ENCODE results near the gene QDPR.
A peak's percentile ranks its signal among the peaks of the same experiment; 100 is the strongest.

The QDPR gene

DNA sequence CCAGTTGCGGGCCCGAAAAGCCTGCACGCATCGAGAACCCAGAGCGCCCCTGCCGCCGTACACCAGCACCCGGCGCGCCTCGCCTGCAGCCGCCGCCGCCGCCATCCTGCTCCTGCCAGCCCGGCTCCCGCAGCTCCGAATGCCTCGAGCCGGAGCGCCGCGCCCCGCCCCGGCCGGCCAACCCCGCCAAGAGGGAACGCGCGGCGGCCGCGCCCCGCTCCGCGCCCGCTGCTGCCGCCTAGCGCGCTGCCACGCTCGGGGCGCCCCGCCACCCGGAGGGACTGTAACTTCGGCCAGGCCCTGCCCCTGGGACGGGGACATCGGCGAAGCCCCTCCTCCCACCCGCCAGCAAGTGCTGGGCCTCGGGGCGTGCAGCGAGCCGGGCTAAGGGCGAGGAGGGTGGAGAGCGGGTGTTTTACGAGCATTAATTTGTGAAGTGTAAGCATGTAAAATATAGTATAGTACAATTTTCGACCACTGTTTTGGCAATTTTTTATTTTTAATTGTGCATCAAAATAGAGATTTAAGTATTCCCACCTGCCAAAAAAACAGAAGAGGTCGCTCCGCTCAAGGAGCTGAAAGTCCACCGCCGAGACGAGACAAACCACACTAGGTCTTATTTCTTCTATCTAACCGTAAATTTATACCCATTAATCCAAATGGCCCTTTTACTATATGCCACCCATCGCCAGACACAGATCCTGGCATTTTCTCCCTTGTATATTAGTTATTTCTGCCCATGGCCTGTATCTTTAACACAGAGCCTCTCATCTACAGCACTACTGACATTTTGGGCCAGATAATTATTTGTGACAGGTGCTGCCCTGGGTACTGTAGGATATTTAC, at the start of gene QDPR:
QDPR (minus strand) TSS at position 141 of the 846 bp plus-strand sequence; CDS start at position 105, 36 bp downstream.
- peak within 1 kb of the TSS; percentile 82 to 94 for H3K4me3 ChIP-seq (ENCODE audit: low read depth in 1 of 2, low read length in 2 of 2)
- H3K27me3 ChIP-seq (ENCODE audit: control insufficient read depth in 1 of 2, insufficient read depth in 2 of 2, low read length in 2 of 2): no peaks in the 10 kb centered on the region
- H3K27ac ChIP-seq (ENCODE audit: low read depth, low read length): peak within 1 kb of the TSS; percentile 33
- peaks cover under 1 to 5% of the 10 kb centered on the region in 2 donors for H3K36me3 ChIP-seq (ENCODE audit: control insufficient read depth in 1 of 2, insufficient read depth in 2 of 2, low read length in 2 of 2)
- peak within 1 kb of the TSS; percentile 68 to 78 for H3K9ac ChIP-seq (ENCODE audit: low read depth in 1 of 2, low read length in 2 of 2)
- H3K4me1 ChIP-seq (ENCODE audit: control insufficient read depth in 1 of 2, insufficient read depth in 2 of 2, low read length in 2 of 2): peaks cover 15 to 22% of the 10 kb centered on the region in 2 donors
- no peaks in the 10 kb centered on the region for H3K9me3 ChIP-seq (ENCODE audit: control insufficient read depth in 1 of 2, low read length in 2 of 2)

- Histone ChIP-seq H3K27me3 (ENCODE audit: control insufficient read depth in 1 of 2, insufficient read depth in 2 of 2, low read length in 2 of 2) (no peaks in the 10 kb centered on the region), H3K9ac (ENCODE audit: low read depth in 1 of 2, low read length in 2 of 2) (no peak overlapping the region), H3K9me3 (ENCODE audit: control insufficient read depth in 1 of 2, low read length in 2 of 2) (no peaks in the 10 kb centered on the region), H3K4me3 (ENCODE audit: low read depth in 1 of 2, low read length in 2 of 2) (no peak overlapping the region), H3K36me3 (ENCODE audit: control insufficient read depth in 1 of 2, insufficient read depth in 2 of 2, low read length in 2 of 2) (no peaks in the 10 kb centered on the region), H3K27ac (ENCODE audit: low read depth, low read length) (no peak overlapping the region), H3K4me1 (ENCODE audit: control insufficient read depth in 1 of 2, insufficient read depth in 2 of 2, low read length in 2 of 2) (no peaks in the 10 kb centered on the region)
Observed at GRCh38 chr4:17561195-17561909, 49.5 kb upstream of the QDPR start.

GRCh38 chr4:17560065-17560673, 48.3 kb upstream of the QDPR start:
- Histone ChIP-seq H3K27ac (ENCODE audit: low read depth, low read length) (no peak overlapping the region), H3K9ac (ENCODE audit: low read depth in 1 of 2, low read length in 2 of 2) (no peak overlapping the region), H3K4me1 (ENCODE audit: control insufficient read depth in 1 of 2, insufficient read depth in 2 of 2, low read length in 2 of 2) (no peaks in the 10 kb centered on the region), H3K4me3 (ENCODE audit: low read depth in 1 of 2, low read length in 2 of 2) (no peak overlapping the region), H3K9me3 (ENCODE audit: control insufficient read depth in 1 of 2, low read length in 2 of 2) (no peaks in the 10 kb centered on the region), H3K27me3 (ENCODE audit: control insufficient read depth in 1 of 2, insufficient read depth in 2 of 2, low read length in 2 of 2) (no peaks in the 10 kb centered on the region), H3K36me3 (ENCODE audit: control insufficient read depth in 1 of 2, insufficient read depth in 2 of 2, low read length in 2 of 2) (no peaks in the 10 kb centered on the region)

DNA sequence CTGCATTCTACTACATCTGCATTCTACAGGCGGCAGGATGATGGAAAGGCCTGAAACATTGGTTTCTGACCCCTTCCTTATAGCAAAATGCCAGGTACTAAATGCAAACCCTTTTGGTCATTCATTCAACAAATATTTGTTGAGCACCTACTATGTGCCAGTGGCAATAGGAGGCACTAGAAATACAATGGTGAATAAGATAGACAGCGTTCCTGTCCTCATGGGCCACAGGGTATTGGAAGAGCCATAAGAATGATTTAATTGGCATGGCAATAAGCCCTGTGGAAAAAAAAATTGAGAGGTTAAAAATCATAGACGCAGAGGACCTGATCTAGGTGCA, 47.8 kb upstream of the QDPR start:
- H3K27ac ChIP-seq (ENCODE audit: low read depth, low read length): no peak overlapping the region
- no peak overlapping the region for H3K4me3 ChIP-seq (ENCODE audit: low read depth in 1 of 2, low read length in 2 of 2)
- H3K4me1 ChIP-seq (ENCODE audit: control insufficient read depth in 1 of 2, insufficient read depth in 2 of 2, low read length in 2 of 2): no peaks in the 10 kb centered on the region
- no peak overlapping the region for H3K9ac ChIP-seq (ENCODE audit: low read depth in 1 of 2, low read length in 2 of 2)
- no peaks in the 10 kb centered on the region for H3K36me3 ChIP-seq (ENCODE audit: control insufficient read depth in 1 of 2, insufficient read depth in 2 of 2, low read length in 2 of 2)
- no peaks in the 10 kb centered on the region for H3K27me3 ChIP-seq (ENCODE audit: control insufficient read depth in 1 of 2, insufficient read depth in 2 of 2, low read length in 2 of 2)
- no peaks in the 10 kb centered on the region for H3K9me3 ChIP-seq (ENCODE audit: control insufficient read depth in 1 of 2, low read length in 2 of 2)

- H3K36me3 ChIP-seq (ENCODE audit: control insufficient read depth in 1 of 2, insufficient read depth in 2 of 2, low read length in 2 of 2): no peaks in the 10 kb centered on the region
Observed at GRCh38 chr4:17558941-17559708, 47.2 kb upstream of the QDPR start.

GRCh38 chr4:17557880-17558279, 46.0 kb upstream of the QDPR start:
- H3K9ac ChIP-seq (ENCODE audit: low read depth in 1 of 2, low read length in 2 of 2): no peak overlapping the region
- H3K4me1 ChIP-seq (ENCODE audit: control insufficient read depth in 1 of 2, insufficient read depth in 2 of 2, low read length in 2 of 2): no peaks in the 10 kb centered on the region
- H3K27me3 ChIP-seq (ENCODE audit: control insufficient read depth in 1 of 2, insufficient read depth in 2 of 2, low read length in 2 of 2): no peaks in the 10 kb centered on the region
- H3K27ac ChIP-seq (ENCODE audit: low read depth, low read length): no peak overlapping the region
- no peaks in the 10 kb centered on the region for H3K9me3 ChIP-seq (ENCODE audit: control insufficient read depth in 1 of 2, low read length in 2 of 2)
- H3K36me3 ChIP-seq (ENCODE audit: control insufficient read depth in 1 of 2, insufficient read depth in 2 of 2, low read length in 2 of 2): no peaks in the 10 kb centered on the region
- no peak overlapping the region for H3K4me3 ChIP-seq (ENCODE audit: low read depth in 1 of 2, low read length in 2 of 2)

More at GRCh38 chr4:17558941-17559708, 47.2 kb upstream of the QDPR start:
- Histone ChIP-seq H3K27me3 (ENCODE audit: control insufficient read depth in 1 of 2, insufficient read depth in 2 of 2, low read length in 2 of 2) (no peaks in the 10 kb centered on the region), H3K4me3 (ENCODE audit: low read depth in 1 of 2, low read length in 2 of 2) (no peak overlapping the region), H3K9me3 (ENCODE audit: control insufficient read depth in 1 of 2, low read length in 2 of 2) (no peaks in the 10 kb centered on the region), H3K27ac (ENCODE audit: low read depth, low read length) (no peak overlapping the region), H3K9ac (ENCODE audit: low read depth in 1 of 2, low read length in 2 of 2) (no peak overlapping the region), H3K4me1 (ENCODE audit: control insufficient read depth in 1 of 2, insufficient read depth in 2 of 2, low read length in 2 of 2) (no peaks in the 10 kb centered on the region)

DNA sequence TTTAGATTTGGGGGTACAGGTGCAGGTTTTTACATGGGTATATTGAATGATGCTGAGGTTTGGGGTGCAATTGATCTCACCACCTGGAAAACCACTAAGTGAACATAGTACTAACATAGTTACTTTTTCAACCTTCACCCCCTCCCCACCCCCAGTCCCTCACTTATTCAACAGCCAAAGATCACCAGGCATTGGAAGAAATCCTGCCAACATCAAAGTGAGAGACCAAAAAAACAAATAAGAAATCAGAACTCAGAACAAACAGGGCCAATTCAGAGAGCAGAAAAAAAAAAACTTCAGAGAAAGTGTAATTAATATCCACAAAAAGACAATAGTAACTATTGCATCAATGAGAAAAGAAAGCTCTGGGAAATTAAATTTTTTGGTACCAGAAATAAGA, 44.6 kb upstream of the QDPR start:
- no peaks in the 10 kb centered on the region for H3K9me3 ChIP-seq (ENCODE audit: control insufficient read depth in 1 of 2, low read length in 2 of 2)
- no peaks in the 10 kb centered on the region for H3K36me3 ChIP-seq (ENCODE audit: control insufficient read depth in 1 of 2, insufficient read depth in 2 of 2, low read length in 2 of 2)
- no peak overlapping the region for H3K9ac ChIP-seq (ENCODE audit: low read depth in 1 of 2, low read length in 2 of 2)
- no peaks in the 10 kb centered on the region for H3K4me1 ChIP-seq (ENCODE audit: control insufficient read depth in 1 of 2, insufficient read depth in 2 of 2, low read length in 2 of 2)
- peaks cover 0 to 8% of the 10 kb centered on the region in 2 donors for H3K27me3 ChIP-seq (ENCODE audit: control insufficient read depth in 1 of 2, insufficient read depth in 2 of 2, low read length in 2 of 2)
- H3K27ac ChIP-seq (ENCODE audit: low read depth, low read length): no peak overlapping the region
- H3K4me3 ChIP-seq (ENCODE audit: low read depth in 1 of 2, low read length in 2 of 2): no peak overlapping the region

DNA sequence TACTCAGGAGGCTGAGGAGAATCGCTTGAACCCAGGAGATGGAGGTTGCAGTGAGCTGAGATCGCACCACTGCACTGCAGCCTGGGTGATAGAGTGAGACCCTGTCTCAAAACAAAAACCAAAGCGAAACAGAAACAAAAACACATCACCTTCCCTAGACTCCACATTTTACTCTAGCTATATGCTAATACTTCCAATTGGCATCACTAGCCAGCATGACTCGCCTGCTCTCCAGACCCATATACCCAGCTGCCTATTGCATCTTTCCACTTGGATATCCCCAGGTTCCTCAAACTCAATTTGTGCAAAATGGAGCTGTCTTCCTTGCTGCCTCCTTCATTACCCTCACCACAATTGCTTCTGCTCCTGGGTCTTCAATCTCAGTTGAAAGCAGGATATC, 42.7 kb upstream of the QDPR start:
- H3K36me3 ChIP-seq (ENCODE audit: control insufficient read depth in 1 of 2, insufficient read depth in 2 of 2, low read length in 2 of 2): no peaks in the 10 kb centered on the region
- peaks cover 0 to 8% of the 10 kb centered on the region in 2 donors for H3K27me3 ChIP-seq (ENCODE audit: control insufficient read depth in 1 of 2, insufficient read depth in 2 of 2, low read length in 2 of 2)
- H3K9ac ChIP-seq (ENCODE audit: low read depth in 1 of 2, low read length in 2 of 2): no peak overlapping the region
- no peak overlapping the region for H3K4me3 ChIP-seq (ENCODE audit: low read depth in 1 of 2, low read length in 2 of 2)
- H3K4me1 ChIP-seq (ENCODE audit: control insufficient read depth in 1 of 2, insufficient read depth in 2 of 2, low read length in 2 of 2): no peaks in the 10 kb centered on the region
- H3K9me3 ChIP-seq (ENCODE audit: control insufficient read depth in 1 of 2, low read length in 2 of 2): no peaks in the 10 kb centered on the region
- H3K27ac ChIP-seq (ENCODE audit: low read depth, low read length): no peak overlapping the region

- Histone ChIP-seq H3K9ac (ENCODE audit: low read depth in 1 of 2, low read length in 2 of 2) (no peak overlapping the region), H3K9me3 (ENCODE audit: control insufficient read depth in 1 of 2, low read length in 2 of 2) (no peaks in the 10 kb centered on the region), H3K4me1 (ENCODE audit: control insufficient read depth in 1 of 2, insufficient read depth in 2 of 2, low read length in 2 of 2) (no peaks in the 10 kb centered on the region), H3K27ac (ENCODE audit: low read depth, low read length) (no peak overlapping the region), H3K27me3 (ENCODE audit: control insufficient read depth in 1 of 2, insufficient read depth in 2 of 2, low read length in 2 of 2) (peaks cover 0 to 8% of the 10 kb centered on the region in 2 donors), H3K4me3 (ENCODE audit: low read depth in 1 of 2, low read length in 2 of 2) (no peak overlapping the region), H3K36me3 (ENCODE audit: control insufficient read depth in 1 of 2, insufficient read depth in 2 of 2, low read length in 2 of 2) (no peaks in the 10 kb centered on the region)
Observed at GRCh38 chr4:17552427-17552826, 40.5 kb upstream of the QDPR start.
